OCI-LY3 (cell line): ENCODE measurements around the gene GRAMD4.

Experiments
- H2AFZ ChIP-seq: fragments of 200-600, 300-600 bp; shearing (Covaris generic); 2 replicates; pipeline ENCODE4 v1.6.0; 2014; ENCODE audit warnings: antibody characterized with exemption, low read depth, low read length
- H3K27ac ChIP-seq: fragments of 200-600, 300-600 bp; sonication (generic); 2 replicates; pipeline ENCODE4 v1.5.1; 2014; ENCODE audit warnings: mild to moderate bottlenecking, low read length, moderate library complexity, mixed read lengths
- H3K27me3 ChIP-seq: fragments of 200-600, 300-600 bp; sonication (generic); 2 replicates; pipeline ENCODE4 v1.6.1; 2014; ENCODE audit warnings: low read depth, low read length, mixed read lengths
- H3K36me3 ChIP-seq: fragments of 200-600, 300-600 bp; sonication (generic); replicated peaks from 2 replicates; pipeline ENCODE3; 2014; ENCODE audit warnings: low read depth, low read length, mixed read lengths
- H3K4me1 ChIP-seq: fragments of 300-600, 200-600 bp; sonication (generic); 2 replicates; pipeline ENCODE4 v1.6.1; 2014; ENCODE audit warnings: low read length, mixed read lengths
- H3K4me2 ChIP-seq: fragments of 200-600, 300-600 bp; sonication (generic); 2 replicates; pipeline ENCODE4 v1.6.1; 2014; ENCODE audit warnings: low read length, mixed read lengths
- H3K4me3 ChIP-seq: fragments of 300-600, 200-600 bp; sonication (generic); 2 replicates; pipeline ENCODE4 v1.5.1; 2014; ENCODE audit warnings: antibody characterized with exemption, mild to moderate bottlenecking, low read length, moderate library complexity
- H3K79me2 ChIP-seq: fragments of 300-600, 200-600 bp; shearing (Covaris generic); 2 replicates; pipeline ENCODE4 v1.6.1; 2014; ENCODE audit warnings: mild to moderate bottlenecking, low read length, mixed read lengths
- H3K9ac ChIP-seq: fragments of 300-600, 200-600 bp; shearing (Covaris generic); 2 replicates; pipeline ENCODE4 v1.6.0; 2014; ENCODE audit warnings: mild to moderate bottlenecking, low read length, moderate library complexity
- H3K9me3 ChIP-seq: fragments of 200-600, 300-600 bp; shearing (Covaris generic); 2 replicates; pipeline ENCODE4 v1.6.1; 2014; ENCODE audit warnings: low read length, mixed read lengths; ENCODE audit not compliant: insufficient read depth
- H4K20me1 ChIP-seq: fragments of 200-600, 300-600 bp; sonication (generic); 2 replicates; pipeline ENCODE4 v1.6.1; 2016; ENCODE audit warnings: low read length, mixed read lengths; ENCODE audit not compliant: insufficient read depth
- EZH2phosphoT487 ChIP-seq: fragments of 200-600 bp; shearing (Covaris generic); IDR thresholded peaks from 2 replicates; pipeline ENCODE4 v1.6.1; 2018; ENCODE audit warnings: antibody characterized with exemption, mixed run types, low read depth
- TF ChIP-seq, protein P1 (sequence below): fragments of 200-600, 300-600 bp; sonication (generic); IDR thresholded peaks from 2 replicates; pipeline ENCODE4 v1.5.1; 2014; ENCODE audit warnings: antibody characterized with exemption, low read length, low read depth

GRAMD4 gene

DNA sequence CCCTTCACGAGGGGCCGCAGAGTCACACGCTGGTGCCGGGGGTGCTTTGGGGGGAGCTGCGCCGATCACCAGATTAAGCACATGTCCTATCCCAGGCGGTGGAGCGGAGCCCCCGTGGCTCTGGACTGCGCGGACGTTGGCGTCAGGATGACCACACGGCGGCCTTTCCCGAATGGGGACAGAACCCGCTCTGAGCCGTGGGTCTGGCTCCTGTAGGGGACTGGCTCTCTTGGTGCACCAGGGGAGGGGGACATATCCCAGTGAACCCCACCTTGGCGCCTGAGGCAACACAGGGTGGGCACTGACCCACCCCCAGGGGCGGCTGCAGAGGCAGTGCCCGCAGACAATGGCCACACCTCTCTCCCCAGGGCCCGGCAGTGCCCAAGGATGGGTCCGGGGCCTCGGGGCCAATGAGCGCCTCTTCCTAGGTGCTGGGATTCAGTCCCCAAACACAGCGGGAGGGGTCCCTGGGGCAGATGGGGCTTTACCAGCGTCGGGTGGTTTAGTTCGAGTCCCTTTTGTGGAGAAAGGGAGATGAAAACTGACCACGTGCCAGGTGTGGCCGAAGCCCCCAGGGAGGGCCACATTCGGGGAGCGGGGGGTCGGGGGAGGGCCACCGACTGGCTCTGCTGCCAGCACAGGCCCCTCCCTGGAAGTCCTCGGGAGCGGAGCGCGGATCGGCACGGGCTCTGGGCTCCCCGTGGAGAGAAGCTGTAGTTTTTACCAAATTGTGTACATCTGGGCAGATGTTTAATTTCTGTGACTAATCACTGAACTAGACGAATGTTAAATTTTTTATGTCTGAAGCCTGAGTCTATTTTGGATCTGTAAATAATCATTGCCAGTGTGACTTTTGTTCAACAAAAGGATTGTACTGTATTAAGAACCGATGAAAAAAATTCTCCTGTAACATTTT is 58.9 kb downstream of the GRAMD4 start:
- peaks cover 32% of the 10 kb centered on the region for H3K4me1 ChIP-seq

DNA sequence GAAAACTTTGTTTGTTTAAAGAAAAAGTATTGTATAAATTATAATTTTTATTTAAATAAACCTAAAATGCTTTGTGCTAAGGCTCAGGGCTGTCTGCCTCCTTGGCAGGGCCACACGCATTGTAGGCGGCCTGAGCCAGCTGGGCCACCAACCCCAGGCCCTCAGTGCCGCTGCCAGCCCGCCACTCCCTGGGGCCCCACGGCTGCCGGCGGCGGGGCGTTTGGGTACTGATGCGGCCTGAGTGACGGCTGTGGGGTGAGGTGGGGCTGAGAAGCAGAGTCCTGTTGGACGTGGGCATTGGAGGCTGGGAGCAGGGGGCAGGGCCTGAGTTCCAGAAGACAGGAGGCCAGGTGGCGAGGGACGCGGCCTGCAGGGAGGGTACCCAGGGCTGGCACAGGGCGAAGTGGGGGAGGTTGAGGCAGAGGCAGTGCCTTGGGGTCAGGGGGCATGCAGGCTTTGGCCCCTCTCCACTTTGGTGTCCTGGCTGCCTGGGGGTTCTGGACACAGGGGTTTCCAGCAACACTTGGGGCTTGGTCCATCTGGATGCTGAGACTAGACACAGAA is 59.6 kb downstream of the GRAMD4 start:
- Histone ChIP-seq H2AFZ (no peak overlapping the region), H4K20me1 (peaks cover 7% of the 10 kb centered on the region; the same call in 1 of the 2 replicates), H3K27me3 (no peaks in the 10 kb centered on the region)

More for the DNA sequence above, 58.9 kb downstream of the GRAMD4 start:
- Histone ChIP-seq H3K9me3 (no peaks in the 10 kb centered on the region), H3K9ac (no peak overlapping the region), H4K20me1 (peaks cover 7% of the 10 kb centered on the region; the same call in 1 of the 2 replicates), H3K27me3 (no peaks in the 10 kb centered on the region), H3K27ac (no peak overlapping the region), H2AFZ (no peak overlapping the region), H3K4me2 (no peak overlapping the region), H3K36me3 (peaks cover 24% of the 10 kb centered on the region), H3K4me3 (no peak overlapping the region), H3K79me2 (no peaks in the 10 kb centered on the region)
- TF ChIP-seq, protein P1, sequence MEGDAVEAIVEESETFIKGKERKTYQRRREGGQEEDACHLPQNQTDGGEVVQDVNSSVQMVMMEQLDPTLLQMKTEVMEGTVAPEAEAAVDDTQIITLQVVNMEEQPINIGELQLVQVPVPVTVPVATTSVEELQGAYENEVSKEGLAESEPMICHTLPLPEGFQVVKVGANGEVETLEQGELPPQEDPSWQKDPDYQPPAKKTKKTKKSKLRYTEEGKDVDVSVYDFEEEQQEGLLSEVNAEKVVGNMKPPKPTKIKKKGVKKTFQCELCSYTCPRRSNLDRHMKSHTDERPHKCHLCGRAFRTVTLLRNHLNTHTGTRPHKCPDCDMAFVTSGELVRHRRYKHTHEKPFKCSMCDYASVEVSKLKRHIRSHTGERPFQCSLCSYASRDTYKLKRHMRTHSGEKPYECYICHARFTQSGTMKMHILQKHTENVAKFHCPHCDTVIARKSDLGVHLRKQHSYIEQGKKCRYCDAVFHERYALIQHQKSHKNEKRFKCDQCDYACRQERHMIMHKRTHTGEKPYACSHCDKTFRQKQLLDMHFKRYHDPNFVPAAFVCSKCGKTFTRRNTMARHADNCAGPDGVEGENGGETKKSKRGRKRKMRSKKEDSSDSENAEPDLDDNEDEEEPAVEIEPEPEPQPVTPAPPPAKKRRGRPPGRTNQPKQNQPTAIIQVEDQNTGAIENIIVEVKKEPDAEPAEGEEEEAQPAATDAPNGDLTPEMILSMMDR = no peak
- TF ChIP-seq EZH2phosphoT487 = no peak

DNA sequence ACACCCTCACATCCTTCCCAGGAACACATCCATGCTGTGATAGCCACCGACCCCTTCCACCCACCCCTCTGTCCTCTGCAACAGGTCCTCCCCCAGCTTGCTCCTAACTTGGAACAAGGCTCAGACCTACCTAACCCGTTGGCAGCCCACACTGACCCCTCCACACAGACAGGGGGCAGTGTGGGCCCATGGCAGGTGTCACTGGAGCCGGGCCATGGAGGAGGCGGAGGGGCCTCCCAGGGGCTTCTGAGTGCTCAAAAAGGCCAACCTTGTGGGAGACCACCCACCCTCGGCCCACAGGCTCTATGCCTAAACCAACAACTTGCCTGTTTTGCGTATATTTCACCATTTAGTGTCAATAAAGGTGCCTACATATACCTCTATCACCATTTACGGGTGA is 60.8 kb downstream of the GRAMD4 start:
- Histone ChIP-seq H3K4me3 (peak overlapping the region; percentile 36), H3K79me2 (no peaks in the 10 kb centered on the region), H3K9ac (no peak overlapping the region), H3K4me1 (peaks cover 51% of the 10 kb centered on the region), H3K9me3 (no peaks in the 10 kb centered on the region), H3K27ac (no peak overlapping the region), H3K36me3 (peaks cover 27% of the 10 kb centered on the region), H2AFZ (no peak overlapping the region), H4K20me1 (peaks cover 12% of the 10 kb centered on the region; the same call in 1 of the 2 replicates), H3K27me3 (no peaks in the 10 kb centered on the region), H3K4me2 (peak overlapping the region; percentile 54)
- no peak for TF ChIP-seq EZH2phosphoT487
- TF ChIP-seq, protein P1 = peak; percentile 90

More for the DNA sequence above, 59.6 kb downstream of the GRAMD4 start:
- Histone ChIP-seq H3K27ac (no peak overlapping the region), H3K36me3 (peaks cover 24% of the 10 kb centered on the region), H3K9me3 (no peaks in the 10 kb centered on the region), H3K4me3 (no peak overlapping the region), H3K79me2 (no peaks in the 10 kb centered on the region), H3K4me1 (peaks cover 39% of the 10 kb centered on the region), H3K4me2 (no peak overlapping the region), H3K9ac (no peak overlapping the region)
- TF ChIP-seq, protein P1 = no peak
- TF ChIP-seq EZH2phosphoT487 = no peak
